CD4-positive, alpha-beta T cell treated with Interleukin-12 subunit alpha and Interleukin-12 subunit beta, for 1 hour (primary cell): ENCODE results near the gene TVP23A.
"Not testable (repeated sequence)": the region's sequence is repeated elsewhere in the genome, so short reads cannot be mapped to it uniquely, and the experiment has no call there.

Experiments used
- DNase-seq: peaks from one replicate; pipeline ENCODE4 v3.0.0-alpha.2; 2020

Gene TVP23A

DNA sequence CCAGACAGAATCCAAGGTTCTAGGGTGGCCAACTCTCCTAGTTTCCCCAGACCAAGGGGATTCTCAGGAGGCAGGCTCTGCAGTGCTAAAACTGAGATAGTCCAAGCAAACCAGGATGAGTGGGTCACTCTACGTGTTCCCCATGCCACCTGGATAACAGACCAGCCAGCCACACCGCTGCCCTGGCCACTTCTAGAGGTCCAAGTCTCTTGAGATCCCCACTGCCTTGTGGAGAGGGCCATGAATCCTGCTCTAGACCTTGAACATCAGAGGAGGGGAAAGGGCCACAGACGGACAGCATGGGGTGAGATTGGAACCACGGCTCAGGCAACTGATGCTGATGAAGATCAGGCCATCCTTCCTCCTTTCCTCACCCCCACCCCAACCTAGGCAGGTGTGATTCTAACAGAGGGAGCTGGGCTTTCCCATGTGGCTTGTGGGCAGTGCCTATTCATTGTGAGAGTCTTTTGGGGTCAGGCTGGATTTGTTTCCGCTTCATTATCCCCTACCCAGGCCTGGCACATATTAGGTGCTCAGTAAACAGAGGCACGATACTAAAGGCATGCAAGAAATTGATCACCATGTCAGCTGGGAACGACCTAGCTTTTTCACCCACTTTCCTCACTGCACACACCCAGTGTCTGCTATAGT, 16.8 kb upstream of the TVP23A start:
- no peak for DNase-seq

DNA sequence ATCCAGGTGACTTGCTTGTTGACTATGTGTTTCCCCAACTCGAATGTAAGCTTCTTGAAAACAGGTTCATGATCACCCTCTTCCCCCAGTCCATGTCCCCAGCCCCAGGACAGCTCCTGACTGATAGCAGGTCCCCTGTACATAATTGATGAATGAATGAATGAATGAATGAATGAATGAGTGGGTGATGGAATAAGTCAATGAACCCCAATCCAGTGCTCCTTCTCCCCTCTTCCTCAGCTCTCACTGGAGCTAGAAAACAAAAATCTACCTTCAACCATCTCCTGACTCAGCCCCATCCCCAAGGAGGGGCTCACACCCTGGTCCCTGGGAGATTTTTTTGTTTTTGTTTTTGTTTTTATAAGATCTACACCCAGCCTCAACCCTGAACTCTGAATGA, 16.2 kb upstream of the TVP23A start:
- DNase-seq, result no peak

DNA sequence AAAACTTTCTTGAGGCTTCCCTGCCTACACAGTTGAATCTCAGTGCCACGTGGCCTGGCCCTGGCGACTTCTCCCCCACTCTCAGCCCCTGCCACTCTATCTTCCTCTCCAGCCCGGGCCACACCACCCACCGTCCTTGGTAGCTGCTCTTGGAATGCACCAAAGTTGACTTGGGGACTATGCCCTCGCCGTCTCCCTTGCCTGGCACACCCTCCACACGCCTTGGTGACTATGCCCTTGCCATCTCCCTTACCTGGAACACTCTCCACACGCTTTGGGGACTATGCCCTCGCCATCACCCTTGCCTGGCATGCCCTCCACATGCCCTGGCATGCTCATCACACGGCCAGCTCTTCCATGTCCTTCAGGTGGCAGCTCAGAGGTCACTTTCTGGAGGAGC, 15.5 kb upstream of the TVP23A start:
- DNase-seq, result no peak

DNA sequence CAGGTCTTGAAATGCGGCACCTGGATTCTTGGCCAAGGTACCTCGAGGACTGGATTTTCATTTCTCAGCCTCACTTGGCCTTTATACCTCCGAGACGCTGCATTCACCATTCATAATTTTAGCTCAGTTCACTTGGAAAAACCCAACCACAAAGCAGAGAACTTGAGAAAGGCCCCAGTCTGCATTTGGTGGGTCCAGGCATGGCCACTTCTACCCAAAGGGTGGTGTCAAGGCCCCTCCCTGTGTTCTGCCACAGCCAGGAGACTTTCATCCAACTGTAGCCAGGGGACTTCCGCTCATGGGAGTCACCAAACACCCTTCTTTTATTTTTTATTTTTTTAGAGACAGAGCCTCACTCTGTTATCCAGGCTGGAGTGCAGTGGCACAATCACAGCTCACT, 14.7 kb upstream of the TVP23A start:
- no peak for DNase-seq

DNA sequence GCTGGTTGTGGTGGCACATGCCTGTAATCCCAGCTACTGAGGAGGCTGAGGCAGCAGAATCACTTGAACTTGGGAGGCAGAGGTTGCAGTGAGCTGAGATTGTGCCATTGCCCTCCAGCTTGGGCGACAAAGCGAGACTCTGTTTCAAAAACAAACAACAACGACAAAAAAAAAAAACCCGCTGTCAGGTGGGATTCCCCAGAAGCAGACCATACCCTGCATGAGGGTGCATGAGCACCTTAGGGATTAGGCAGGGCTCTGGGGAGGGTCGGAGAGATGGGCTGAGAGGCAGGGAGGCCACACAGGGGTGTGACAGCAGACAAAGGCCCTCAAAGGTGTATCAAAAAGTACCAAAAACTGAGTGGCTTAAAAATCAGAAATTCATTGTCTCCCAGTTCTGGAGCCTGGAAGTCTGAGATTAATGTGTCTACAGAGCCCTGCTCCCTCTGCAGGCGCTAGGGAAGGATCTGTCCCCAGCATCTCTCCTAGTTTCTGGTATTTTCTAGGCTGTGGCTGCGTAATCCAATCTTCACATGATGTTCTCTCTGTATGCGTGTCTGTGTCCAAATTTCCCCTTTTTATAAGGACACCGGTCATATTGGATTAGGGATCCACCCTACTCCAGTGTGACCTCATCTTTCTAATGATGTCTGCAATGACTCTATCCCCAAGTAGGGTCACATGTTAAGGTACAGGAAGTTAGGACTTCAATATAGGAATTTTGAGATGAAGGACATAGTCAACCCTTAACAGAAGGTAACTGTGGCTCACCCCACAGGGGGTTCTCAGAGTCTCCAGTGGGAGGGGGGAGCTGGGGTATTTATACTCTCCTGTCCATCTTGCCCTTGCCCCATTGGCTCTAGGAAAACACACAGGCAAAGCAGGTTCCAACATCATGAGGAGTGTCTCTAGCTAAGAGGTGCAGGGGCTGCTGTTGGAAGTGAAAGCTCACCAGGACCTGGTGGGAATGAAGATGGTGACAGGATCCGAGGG, 13.6 kb upstream of the TVP23A start:
- no peak for DNase-seq

DNA sequence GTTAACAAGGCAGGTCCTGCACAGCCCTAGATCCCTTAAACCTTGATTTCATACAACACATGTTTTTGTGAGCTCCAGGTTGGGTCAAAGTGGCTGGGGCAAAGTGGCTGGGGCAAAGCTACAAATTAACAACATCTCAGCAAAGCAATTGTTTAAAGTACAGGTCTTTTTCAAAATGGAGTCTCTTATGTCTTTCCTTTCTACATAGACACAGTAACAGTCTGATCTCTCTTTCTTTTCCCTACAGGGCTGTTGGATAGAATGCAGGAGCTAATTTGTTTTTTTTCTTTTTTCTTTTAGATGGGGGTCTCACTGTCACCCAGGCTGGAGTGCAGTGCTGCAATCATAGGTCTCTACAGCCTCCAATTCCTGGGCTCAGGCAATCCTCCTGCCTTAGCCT, 11.6 kb upstream of the TVP23A start:
- DNase-seq, result not testable (repeated sequence)

DNA sequence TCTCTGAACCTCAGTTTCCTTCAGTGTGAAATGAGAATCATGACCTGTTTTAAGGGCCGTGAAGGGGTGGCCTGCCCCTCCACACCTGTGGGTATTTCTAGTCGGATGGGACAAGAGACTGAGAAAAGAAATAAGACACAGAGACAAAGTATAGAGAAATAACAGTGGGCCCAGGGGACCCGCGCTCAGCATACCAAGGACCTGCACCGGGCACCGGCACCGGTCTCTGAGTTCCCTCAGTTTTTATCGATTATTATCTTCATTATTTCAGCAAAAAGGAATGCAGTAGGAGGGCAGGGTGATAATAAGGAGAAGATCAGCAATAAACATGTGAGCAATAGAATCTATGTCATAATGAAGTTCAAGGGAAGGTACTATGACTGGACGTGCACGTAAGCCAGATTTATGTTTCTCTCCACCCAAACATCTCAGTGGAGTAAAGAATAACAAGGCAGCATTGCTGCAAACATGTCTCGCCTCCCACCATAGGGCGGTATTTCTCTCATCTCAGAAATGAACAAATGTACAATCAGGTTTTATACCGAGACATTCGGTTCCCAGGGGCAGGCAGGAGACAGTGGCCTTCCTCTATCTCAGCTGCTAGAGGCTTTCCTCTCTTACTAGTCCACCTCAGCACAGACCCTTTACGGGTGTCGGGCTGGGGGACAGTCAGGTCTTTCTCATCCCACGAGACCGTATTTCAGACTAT, 10.9 kb upstream of the TVP23A start:
- DNase-seq, result not testable (repeated sequence)

DNA sequence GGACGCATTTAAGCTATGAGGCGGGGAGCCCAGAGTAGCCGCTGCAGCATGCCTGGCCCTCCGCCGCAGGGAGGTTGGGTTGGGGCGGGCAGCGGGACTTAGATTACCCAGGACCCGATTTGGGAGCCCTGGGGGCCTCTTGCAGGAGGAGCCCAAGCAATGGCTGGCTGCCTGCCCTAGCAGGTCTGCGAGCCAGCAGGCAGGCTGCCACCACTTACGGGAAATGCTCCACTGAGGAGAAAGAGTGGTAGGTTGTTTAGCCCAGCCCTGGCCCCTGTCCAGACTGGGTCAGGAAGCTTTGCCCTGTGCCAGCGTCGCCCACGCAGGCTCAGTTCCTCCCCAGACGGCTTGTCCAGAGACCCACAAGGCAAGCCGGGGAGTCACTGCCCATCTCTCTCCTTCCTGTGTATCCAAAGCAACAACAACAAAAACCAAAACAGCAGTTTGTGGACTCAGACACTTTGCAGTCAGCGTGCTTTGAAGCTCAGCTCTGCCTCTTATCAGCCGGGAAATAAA, 10.3 kb upstream of the TVP23A start:
- DNase-seq, result no peak

DNA sequence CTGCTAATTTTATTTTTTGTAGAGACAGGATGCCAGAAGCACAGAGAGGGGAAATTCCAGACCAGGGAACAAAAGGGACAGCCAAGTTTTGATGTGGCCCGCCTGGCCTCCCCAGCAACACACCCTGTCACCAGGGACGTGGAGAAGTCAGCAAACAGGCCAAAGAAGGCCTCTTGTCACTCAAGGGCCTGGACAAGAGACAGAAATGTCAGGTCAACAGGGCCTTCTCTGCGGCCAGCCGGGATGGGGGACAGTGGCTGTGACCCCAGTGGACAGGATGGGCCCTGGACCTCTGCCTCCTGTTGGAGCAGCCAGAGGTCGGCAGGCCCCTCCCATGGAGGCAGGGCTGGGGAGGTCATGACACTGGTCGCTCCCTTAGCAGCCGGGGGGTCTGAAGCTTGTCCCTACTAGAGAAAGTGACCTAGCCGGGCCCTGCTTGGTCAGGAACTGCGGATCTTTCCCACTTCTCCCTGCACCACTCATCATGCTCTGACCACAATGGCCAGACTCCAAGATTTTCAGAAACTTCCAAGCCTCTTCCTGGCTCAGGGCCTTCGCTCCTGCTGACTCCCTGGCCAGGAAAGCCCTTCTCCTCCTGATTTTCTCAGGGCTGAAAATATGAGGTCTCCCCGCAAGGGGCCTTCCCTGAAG, 9.2 kb upstream of the TVP23A start:
- DNase-seq, result no peak

DNA sequence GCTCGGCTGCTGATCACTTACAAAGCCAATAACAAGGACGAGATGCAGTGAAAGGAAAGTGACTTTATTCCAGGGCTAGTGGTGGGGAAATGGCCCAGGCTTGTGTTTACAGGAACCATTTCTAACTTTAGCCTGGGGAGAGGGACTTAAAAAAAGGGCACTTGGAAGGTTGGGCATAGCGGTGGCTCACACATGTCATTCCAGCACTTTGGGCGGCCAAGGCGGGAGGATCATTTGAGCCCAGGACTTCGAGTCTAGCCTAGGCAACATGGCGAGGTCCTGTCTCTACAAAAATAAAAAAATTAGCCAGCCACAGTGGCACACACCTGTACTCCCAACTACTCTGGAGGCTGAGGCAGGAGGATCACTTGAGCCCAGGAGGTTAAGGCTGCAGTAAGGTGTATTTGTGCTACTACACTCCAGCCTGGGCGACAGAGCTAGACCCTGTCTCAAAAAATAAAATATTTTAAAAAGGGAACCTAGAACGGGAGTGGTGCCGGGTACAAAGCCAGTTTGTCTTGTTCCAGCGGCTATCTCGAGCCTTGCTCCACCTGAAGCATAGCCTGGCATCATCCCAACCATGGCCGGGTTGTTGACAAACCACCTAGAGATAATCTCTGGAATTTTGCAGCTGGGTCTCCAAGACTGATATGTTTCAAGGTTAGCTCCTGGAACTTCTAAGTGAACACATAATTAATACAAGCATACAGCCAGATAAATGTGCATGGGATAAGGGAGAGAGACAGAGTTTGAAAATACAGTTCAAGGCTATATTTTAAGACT, 5.7 kb upstream of the TVP23A start:
- DNase-seq, result no peak

DNA sequence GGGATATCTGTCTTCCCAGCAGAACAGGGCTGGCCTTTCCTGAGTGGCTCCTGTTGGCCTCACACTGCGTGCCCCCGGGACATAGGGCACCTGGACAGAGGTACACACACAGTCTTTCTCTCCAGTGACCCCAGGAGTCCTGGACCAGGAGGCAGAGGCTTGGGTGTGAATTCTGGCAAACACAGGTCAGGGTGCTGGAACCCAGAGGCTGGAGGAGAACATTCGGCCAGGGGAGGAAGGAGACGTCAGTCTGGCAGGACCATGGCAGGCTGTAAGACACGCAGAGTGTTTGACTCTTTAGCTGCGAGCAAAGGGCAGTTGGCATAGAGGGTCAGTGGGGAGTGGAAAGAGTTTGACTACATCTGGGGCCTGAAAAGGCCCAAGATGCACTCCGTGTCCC, 4.1 kb upstream of the TVP23A start:
- no peak for DNase-seq

DNA sequence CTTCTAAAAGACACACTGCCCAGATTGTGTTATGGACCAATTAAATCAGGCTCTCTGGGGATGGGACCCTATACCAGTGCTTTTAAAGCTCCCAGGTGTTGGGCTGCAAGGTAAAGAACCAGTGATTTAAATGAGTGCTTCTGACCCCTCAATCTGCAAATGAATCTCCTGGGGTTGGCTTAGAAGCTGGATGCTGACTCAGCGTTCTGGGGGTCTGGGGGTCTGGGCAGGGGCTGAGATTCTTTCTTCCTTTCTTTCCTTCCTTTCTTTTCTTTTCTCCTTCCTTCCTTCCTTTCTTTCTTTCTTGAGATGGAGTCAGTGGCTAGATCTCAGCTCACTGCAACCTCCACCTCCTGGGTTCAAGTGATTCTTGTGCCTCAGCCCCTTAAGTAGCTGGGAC, 2.0 kb upstream of the TVP23A start:
- no peak for DNase-seq

DNA sequence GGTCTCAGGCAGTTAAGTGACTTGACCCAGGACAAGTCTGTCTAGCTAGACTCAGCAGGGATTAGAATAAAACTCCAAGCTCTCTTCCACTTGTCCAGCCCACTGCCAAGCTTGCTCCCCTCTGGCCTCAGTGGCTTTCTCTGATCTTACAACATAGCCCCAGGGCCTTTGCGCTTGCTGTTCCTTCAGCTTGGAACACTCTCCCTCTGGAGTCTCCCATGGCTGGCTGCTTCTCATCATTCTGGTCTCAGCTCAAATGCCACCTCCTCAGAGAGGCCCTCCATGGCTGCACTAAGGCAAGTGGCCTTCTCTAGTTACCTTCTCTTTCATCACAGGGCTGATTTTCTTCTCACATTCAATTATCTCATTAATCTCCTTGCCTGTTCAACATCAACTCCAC, 1.1 kb downstream of the TVP23A start:
- DNase-seq, result no peak

DNA sequence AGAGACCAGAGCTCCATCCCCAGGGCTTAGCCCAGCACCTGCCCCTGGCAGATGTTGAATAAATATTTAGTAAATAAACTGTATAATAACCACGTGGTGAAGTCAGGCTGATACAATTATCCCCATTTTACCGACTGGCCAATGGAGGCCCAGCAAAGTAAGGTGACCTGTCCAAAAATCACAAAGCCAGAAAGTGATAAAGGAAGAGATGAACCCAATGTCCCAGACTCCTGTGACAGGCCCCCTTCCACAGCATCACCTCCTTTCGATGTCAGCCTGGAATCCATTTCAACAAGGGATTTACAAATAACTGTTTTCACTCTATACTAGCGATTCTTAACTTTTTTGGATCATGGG, 5.5 kb downstream of the TVP23A start:
- DNase-seq, result no peak

DNA sequence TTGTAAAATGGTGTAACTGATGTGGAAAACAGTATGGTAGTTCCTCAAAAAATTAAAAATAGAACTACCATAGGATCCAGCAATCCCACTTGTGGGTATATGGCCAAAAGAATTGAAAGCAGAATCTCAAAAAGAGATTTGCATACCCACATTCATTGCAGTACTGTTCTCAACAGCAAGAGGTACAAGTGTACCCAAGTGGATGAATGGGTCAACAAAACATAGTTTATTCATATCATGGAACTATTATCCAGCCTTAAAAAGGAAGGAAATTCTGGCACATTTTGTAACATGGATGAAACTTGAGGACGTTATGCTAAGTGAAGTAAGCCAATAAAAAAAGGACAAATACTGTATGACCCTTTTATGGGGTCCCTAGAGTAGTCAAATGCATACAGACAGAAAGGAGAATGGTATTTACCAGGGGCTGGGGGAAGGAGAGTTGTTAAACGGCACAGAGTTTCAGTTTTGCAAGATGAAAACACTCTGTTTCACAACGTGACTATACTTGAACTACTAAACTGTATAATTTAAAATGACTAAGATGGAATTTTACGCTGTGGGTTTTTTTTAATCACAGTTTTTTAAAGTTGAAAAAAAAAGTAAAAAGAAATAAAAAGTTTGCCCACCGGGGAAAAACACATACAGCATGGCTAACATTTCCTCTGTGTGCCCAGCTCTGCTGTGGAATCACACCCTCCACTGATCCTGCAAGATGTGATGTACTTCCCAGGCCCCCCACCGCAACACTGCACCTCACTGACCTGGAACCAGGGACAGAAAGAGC, 6.1 kb downstream of the TVP23A start:
- DNase-seq, result no peak

DNA sequence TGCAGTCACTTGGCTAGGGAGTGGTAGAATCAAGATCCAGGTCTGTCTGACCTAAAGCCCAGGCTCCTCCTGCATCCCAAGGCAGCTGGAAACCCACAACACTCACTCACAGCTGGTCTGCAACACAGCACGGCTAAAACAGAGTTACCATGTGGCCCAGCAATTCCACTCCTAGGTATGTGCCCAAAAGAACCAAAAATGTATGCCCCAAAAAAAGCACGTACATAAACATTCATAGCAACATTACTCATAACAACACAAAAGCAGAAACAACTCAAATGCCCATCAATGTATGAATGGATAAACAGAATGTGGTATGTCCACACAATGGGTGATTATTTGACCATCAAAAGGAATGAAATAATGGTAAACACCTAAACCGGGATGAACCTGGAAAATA, 8.9 kb downstream of the TVP23A start:
- no peak for DNase-seq

DNA sequence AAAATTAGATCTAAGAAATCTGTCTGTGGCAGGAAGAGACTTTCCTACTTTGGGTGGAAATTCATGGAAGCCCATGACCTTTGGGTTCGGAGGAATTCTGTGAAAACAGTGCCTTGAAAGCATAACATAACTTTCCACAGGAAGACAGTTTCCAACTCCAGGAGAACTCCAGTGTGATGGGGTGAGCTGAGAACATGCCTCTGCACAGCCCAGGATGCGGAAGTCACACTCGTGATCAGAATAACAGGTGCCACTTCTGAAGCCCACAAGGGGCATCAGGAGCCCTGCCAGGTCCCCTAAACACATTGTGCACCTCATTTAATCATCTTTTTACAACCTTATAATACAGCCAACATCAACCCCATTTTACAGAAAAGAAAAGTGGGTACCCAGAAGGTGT, 9.7 kb downstream of the TVP23A start:
- DNase-seq, result no peak

DNA sequence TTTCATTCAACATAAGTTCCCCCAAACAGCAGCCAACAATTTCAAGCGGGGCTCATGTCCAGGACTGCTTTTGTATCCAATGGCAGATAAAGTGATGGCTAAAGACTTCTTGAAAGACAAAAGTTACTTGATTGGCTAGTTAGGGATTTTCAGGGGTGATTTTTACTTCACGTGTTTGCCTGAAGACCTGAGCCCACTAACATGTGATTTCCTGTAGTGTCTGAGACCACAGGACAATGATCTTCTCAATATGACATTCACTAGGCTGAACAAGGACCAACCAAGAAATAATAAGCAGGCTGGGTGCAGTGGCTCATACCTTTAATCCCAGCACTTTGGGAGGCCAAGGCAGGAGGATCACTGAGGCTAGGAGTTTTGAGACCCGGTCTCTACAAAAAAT, 10.4 kb downstream of the TVP23A start:
- DNase-seq, result no peak

DNA sequence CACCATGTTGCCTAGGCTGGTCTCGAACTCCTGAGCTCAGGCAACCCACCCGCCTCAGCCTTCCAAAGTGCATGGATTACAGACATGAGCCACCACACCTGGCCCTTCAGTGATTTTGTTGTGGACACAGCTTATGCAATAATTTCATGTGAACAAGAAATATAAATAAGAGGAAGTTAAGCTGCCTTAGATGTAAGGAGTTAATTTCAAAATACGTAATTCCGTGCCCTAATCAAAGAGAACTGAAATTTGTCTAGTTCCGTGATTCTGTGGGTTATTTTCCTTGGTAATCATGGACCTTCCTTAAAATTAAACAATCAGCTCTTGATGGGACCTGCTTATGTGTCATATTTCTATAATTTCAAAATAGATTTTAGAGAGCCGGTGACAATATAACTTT, 11.9 kb downstream of the TVP23A start:
- no peak for DNase-seq

DNA sequence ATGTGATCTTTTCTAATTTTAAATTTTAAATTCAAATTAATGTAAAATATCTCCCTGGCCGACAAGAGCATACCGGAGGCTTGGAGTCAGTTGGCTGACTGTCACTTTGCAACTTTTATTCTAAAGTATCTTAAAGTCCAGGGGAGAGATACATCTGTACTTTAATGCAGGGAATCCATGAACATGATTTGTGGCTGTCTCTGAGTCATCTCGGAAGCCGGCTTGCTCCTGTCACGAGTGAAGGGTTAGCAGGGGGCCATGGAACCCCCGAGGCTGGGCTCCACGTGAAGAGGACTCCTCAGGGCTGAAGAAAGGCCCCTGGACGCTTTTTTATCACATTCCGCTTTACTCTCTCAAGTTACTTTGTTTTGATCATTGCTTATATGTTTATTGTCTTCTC, 13.3 kb downstream of the TVP23A start:
- no peak for DNase-seq

DNA sequence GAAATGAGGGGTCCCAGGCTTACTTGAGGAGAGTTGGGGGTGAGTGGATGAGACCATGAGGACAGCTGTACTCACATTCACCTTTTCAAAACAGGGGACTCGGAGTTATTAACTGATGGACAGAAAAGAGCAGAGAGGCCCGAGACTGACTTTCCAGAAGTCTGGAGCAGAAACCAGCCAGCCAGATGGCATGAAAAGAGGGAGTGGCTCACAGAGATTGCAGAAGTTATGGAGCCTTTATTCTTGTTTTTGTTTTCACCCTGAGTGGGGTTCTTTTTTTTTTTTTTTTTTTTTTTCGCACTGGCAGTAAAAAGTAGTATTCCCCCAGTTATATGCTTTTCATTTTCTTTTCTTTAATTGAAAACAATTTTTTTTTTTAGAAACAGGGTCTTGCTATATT, 18.9 kb downstream of the TVP23A start:
- no peak for DNase-seq
